A673 (cell line): Measurements from ENCODE around the gene IP6K2. TPM values are rescaled to one million over a fixed set of nuclear protein-coding genes. Genes with fewer than 3 reads are reported as not detected.
"Not testable (repeated sequence)": the region's sequence is repeated elsewhere in the genome, so short reads cannot be mapped to it uniquely, and the experiment has no call there.

Source experiments
- BruUV-seq: library from RNA; stranded (reverse); fragments of 400-500 nt; replicated peaks from 2 replicates; lab custom pipeline; 2021; lab: Mats Ljungman, UMichigan
- CTCF ChIA-PET: fragments of 300-600 bp; sonication (Branson Sonifier 250); formaldehyde crosslinking; loops from one replicate; lab custom pipeline; 2022; ENCODE audit warnings: antibody characterized with exemption; lab: Charles Lee
- POLR2A ChIA-PET: fragments of 300-600 bp; sonication (Branson Sonifier 250); formaldehyde crosslinking; loops from one replicate; lab custom pipeline; 2022; ENCODE audit warnings: antibody characterized with exemption; ENCODE audit not compliant: low non-redundant PET; lab: Charles Lee
- DNase-seq: peaks from one replicate; pipeline ENCODE4 v3.0.0-alpha.2; 2015; ENCODE audit warnings: low spot score
- H3K27ac ChIP-seq: fragments of 200-600 bp; sonication (generic); 2 replicates; pipeline ENCODE4 v1.5.1; 2016; ENCODE audit warnings: mixed run types, low read depth, mild to moderate bottlenecking, mixed read lengths, antibody characterized with exemption, low read length; ENCODE audit not compliant: poor library complexity, severe bottlenecking
- H3K27me3 ChIP-seq: fragments of 200-600 bp; sonication (generic); replicated peaks from 2 replicates; pipeline ENCODE4 v1.6.1; 2017; ENCODE audit warnings: mixed run types, low read depth, mild to moderate bottlenecking, mixed read lengths, antibody characterized with exemption, low read length; ENCODE audit not compliant: insufficient read depth, poor library complexity
- H3K36me3 ChIP-seq: fragments of 200-600 bp; sonication (generic); 2 replicates; pipeline ENCODE4 v1.6.1; 2016; ENCODE audit warnings: mixed run types, mild to moderate bottlenecking, mixed read lengths, antibody characterized with exemption, low read length; ENCODE audit not compliant: insufficient read depth, poor library complexity, severe bottlenecking
- H3K4me1 ChIP-seq: fragments of 200-600 bp; sonication (generic); 2 replicates; pipeline ENCODE4 v1.6.1; 2017; ENCODE audit warnings: mixed run types, mild to moderate bottlenecking, mixed read lengths, antibody characterized with exemption, low read length; ENCODE audit not compliant: insufficient read depth, poor library complexity, severe bottlenecking
- H3K4me3 ChIP-seq: fragments of 200-600 bp; sonication (generic); 2 replicates; pipeline ENCODE4 v1.5.1; 2016; ENCODE audit warnings: low read depth, mixed run types, mild to moderate bottlenecking, mixed read lengths, low read length; ENCODE audit not compliant: poor library complexity, severe bottlenecking
- H3K9me3 ChIP-seq: fragments of 200-600 bp; sonication (generic); 2 replicates; pipeline ENCODE4 v1.6.1; 2016; ENCODE audit warnings: mixed run types, low read depth, mild to moderate bottlenecking, mixed read lengths, antibody characterized with exemption, low read length; ENCODE audit not compliant: poor library complexity, severe bottlenecking
- CTCF ChIP-seq: fragments of 300-800, 200-600 bp; sonication (generic); conservative IDR thresholded peaks from 2 replicates; pipeline ENCODE4 v1.5.1; 2017; ENCODE audit warnings: low read depth, mild to moderate bottlenecking, antibody characterized with exemption, low read length, moderate library complexity, mixed read lengths
- EZH2 ChIP-seq: fragments of 200-600 bp; sonication (generic); IDR thresholded peaks from 2 replicates; pipeline ENCODE4 v1.6.1; 2017; ENCODE audit warnings: borderline replicate concordance, low read depth, mild to moderate bottlenecking, mixed read lengths, antibody characterized with exemption, low read length; ENCODE audit not compliant: poor library complexity, severe bottlenecking
- intact Hi-C: fragments of 100-400 bp; cut with micrococcal nuclease; formaldehyde crosslinking; loops from one replicate; pipeline ENCODE4 v1.10.0; 2022; ENCODE audit not compliant: unreplicated experiment
- total RNA-seq: library from RNA; stranded (reverse); gene quantifications from 2 replicates; pipeline ENCODE4 v1.2.3, GENCODE V29; 2021

Gene IP6K2
- total RNA-seq, 1 experiment from 2014 or later = 62.5 TPM

GRCh38 chr3:48738926-48739616 is 22.1 kb upstream of the IP6K2 start:
- Histone ChIP-seq H3K4me3 (no peak overlapping the region), H3K27ac (no peak overlapping the region), H3K27me3 (no peaks in the 10 kb centered on the region), H3K9me3 (no peaks in the 10 kb centered on the region), H3K4me1 (no peaks in the 10 kb centered on the region), H3K36me3 (no peaks in the 10 kb centered on the region)
- ChIA-PET POLR2A (no interaction called here), CTCF (no interaction called here)
- TF ChIP-seq EZH2 (no peak), CTCF (no peak)
- intact Hi-C loops = no loop called here
- BruUV-seq = no TSS peak
- DNase-seq = no peak

DNA sequence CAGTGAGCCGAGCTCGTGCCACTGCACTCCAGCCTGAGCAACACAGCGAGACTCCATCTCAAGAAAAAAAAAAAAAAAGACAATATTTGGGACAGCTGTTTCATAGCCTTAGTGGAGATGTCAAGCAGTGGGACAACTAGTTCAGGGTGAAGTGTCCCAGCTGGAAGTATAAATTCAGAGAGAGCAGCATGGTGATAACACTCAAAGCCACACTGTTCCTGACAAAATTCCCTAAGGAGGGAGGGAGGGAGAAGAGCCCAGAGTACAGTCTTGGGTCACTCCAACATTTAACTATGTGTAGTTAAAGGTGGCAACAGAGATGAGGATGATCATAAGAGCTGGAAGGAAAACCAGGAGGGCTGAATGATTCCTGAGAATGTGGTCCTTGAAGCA is 21.1 kb upstream of the IP6K2 start:
- Histone ChIP-seq H3K27me3 (no peaks in the 10 kb centered on the region), H3K9me3 (no peaks in the 10 kb centered on the region), H3K4me3 (no peak overlapping the region), H3K4me1 (no peaks in the 10 kb centered on the region), H3K27ac (no peak overlapping the region), H3K36me3 (no peaks in the 10 kb centered on the region)
- ChIA-PET CTCF (no interaction called here), POLR2A (no interaction called here)
- BruUV-seq = no TSS peak
- no peak for DNase-seq
- intact Hi-C loops = no loop called here
- TF ChIP-seq CTCF (no peak), EZH2 (no peak)

DNA sequence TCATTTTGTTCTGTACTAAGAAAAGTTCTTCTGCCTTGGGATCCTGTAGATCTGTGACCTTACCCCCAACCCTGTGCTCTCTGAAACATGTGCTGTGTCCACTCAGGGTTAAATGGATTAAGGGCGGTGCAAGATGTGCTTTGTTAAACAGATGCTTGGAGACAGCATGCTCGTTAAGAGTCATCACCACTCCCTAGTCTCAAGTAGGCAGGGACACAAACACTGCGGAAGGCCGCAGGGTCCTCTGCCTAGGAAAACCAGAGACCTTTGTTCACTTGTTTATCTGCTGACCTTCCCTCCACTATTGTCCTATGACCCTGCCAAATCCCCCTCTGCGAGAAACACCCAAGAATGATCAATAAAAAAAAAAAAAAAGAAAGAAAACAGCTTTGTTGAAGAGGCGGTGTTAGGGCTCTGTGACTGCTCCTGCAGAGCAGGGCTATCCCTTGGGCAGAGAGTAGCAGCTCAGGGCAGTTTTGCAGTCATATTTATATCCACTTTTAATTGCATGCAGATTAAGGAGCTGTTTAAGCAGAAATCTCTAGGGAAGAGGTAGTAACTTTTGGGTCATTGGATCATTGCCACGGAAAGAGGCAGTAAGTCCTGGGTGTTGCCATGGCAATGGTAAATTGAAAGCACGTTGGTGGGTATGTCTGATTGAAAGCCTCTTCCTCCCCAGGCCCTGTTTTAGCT is 18.2 kb upstream of the IP6K2 start:
- CTCF ChIA-PET, H3K9me3 ChIP-seq, H3K36me3 ChIP-seq, POLR2A ChIA-PET, H3K4me1 ChIP-seq, H3K27ac ChIP-seq, H3K4me3 ChIP-seq, intact Hi-C loops, H3K27me3 ChIP-seq, BruUV-seq: not testable (repeated sequence)
- peak; percentile 25 for DNase-seq

DNA sequence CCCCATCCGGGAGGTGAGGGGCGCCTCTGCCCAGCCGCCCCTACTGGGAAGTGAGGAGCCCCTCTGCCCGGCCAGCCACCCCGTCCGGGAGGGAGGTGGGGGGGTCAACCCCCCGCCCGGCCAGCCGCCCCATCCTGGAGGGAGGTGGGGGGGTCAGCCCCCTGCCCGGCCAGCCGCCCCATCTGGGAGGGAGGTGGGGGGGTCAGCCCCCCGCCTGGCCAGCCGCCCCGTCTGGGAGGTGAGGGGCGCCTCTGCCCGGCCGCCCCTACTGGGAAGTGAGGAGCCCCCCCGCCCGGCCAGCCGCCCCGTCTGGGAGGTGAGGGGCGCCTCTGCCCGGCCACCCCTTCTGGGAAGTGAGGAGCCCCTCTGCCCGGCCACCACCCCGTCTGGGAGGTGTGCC is 17.5 kb upstream of the IP6K2 start:
- H3K27me3 ChIP-seq, H3K36me3 ChIP-seq, intact Hi-C loops, H3K27ac ChIP-seq, H3K4me3 ChIP-seq, DNase-seq, H3K9me3 ChIP-seq, CTCF ChIA-PET, POLR2A ChIA-PET, BruUV-seq, H3K4me1 ChIP-seq: not testable (repeated sequence)

GRCh38 chr3:48733752-48734518 is 16.9 kb upstream of the IP6K2 start:
- H3K36me3 ChIP-seq, CTCF ChIA-PET, intact Hi-C loops, DNase-seq, H3K9me3 ChIP-seq, H3K4me3 ChIP-seq, H3K27ac ChIP-seq, BruUV-seq, H3K4me1 ChIP-seq, POLR2A ChIA-PET, H3K27me3 ChIP-seq: not testable (repeated sequence)
